ENCODE measurements around the gene BLCAP.

- TF ChIP-seq CTCF (conservative IDR thresholded peaks at IDR 0.05; ENCODE audit: low read depth, low read length): no peak
- no peak for TF ChIP-seq POLR2A (IDR thresholded peaks at IDR 0.05; ENCODE audit: low read depth, low read length)
- no peak for TF ChIP-seq BHLHE40 (IDR thresholded peaks at IDR 0.05; ENCODE audit: low read depth, low read length)
These were observed 954 bp upstream of the BLCAP start for GRCh38 chr20:37528446-37529213.
